ENCODE data around the gene SVEP1.
"Not testable (repeated sequence)": the region's sequence is repeated elsewhere in the genome, so short reads cannot be mapped to it uniquely, and the experiment has no call there.

DNA sequence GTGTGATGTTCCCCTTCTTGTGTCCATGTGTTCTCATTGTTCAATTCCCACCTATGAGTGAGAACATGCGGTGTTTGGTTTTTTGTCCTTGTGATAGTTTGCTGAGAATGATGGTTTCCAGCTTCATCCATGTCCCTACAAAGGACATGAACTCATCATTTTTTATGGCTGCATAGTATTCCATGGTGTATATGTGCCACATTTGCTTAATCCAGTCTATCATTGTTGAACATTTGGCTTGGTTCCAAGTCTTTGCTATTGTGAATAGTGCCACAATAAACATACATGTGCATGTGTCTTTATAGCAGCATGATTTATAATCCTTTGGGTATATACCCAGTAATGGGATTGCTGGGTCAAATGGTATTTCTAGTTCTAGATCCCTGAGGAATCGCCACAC is 220.5 kb downstream of the SVEP1 start:
- TF ChIP-seq, protein P1, sequence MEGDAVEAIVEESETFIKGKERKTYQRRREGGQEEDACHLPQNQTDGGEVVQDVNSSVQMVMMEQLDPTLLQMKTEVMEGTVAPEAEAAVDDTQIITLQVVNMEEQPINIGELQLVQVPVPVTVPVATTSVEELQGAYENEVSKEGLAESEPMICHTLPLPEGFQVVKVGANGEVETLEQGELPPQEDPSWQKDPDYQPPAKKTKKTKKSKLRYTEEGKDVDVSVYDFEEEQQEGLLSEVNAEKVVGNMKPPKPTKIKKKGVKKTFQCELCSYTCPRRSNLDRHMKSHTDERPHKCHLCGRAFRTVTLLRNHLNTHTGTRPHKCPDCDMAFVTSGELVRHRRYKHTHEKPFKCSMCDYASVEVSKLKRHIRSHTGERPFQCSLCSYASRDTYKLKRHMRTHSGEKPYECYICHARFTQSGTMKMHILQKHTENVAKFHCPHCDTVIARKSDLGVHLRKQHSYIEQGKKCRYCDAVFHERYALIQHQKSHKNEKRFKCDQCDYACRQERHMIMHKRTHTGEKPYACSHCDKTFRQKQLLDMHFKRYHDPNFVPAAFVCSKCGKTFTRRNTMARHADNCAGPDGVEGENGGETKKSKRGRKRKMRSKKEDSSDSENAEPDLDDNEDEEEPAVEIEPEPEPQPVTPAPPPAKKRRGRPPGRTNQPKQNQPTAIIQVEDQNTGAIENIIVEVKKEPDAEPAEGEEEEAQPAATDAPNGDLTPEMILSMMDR (IDR thresholded peaks at IDR 0.05), result not testable (repeated sequence)
- TF ChIP-seq POLR2A (IDR thresholded peaks at IDR 0.05), result not testable (repeated sequence)
